Astrocyte of the cerebellum (primary cell): ENCODE results near the gene SLC12A8.

Source experiments
- DNase-seq: peaks from one replicate; pipeline ENCODE4 v3.0.0-alpha.2; 2011; ENCODE audit warnings: low read depth
- H3K4me3 ChIP-seq: 2 replicates; pipeline ENCODE4 v1.5.1; 2011; ENCODE audit warnings: mild to moderate bottlenecking, low read depth, low read length, moderate library complexity
- in situ Hi-C: cut with HindIII; loops from 2 replicates; pipeline ENCODE4 v1.10.0; 2017; ENCODE audit warnings: low sequenced_read_pairs
- TF ChIP-seq, protein P1 (sequence below): IDR thresholded peaks from 2 replicates; pipeline ENCODE4 v1.5.1; 2012; ENCODE audit warnings: low read length, low read depth, moderate library complexity, mild to moderate bottlenecking; ENCODE audit errors: missing control alignments

The SLC12A8 gene

GRCh38 chr3:125132815-125133214, 79.7 kb downstream of the SLC12A8 start:
- in situ Hi-C loops = no loop called here
- no peak for DNase-seq
- H3K4me3 ChIP-seq = no peak overlapping the region
- TF ChIP-seq, protein P1, sequence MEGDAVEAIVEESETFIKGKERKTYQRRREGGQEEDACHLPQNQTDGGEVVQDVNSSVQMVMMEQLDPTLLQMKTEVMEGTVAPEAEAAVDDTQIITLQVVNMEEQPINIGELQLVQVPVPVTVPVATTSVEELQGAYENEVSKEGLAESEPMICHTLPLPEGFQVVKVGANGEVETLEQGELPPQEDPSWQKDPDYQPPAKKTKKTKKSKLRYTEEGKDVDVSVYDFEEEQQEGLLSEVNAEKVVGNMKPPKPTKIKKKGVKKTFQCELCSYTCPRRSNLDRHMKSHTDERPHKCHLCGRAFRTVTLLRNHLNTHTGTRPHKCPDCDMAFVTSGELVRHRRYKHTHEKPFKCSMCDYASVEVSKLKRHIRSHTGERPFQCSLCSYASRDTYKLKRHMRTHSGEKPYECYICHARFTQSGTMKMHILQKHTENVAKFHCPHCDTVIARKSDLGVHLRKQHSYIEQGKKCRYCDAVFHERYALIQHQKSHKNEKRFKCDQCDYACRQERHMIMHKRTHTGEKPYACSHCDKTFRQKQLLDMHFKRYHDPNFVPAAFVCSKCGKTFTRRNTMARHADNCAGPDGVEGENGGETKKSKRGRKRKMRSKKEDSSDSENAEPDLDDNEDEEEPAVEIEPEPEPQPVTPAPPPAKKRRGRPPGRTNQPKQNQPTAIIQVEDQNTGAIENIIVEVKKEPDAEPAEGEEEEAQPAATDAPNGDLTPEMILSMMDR = no peak

DNA sequence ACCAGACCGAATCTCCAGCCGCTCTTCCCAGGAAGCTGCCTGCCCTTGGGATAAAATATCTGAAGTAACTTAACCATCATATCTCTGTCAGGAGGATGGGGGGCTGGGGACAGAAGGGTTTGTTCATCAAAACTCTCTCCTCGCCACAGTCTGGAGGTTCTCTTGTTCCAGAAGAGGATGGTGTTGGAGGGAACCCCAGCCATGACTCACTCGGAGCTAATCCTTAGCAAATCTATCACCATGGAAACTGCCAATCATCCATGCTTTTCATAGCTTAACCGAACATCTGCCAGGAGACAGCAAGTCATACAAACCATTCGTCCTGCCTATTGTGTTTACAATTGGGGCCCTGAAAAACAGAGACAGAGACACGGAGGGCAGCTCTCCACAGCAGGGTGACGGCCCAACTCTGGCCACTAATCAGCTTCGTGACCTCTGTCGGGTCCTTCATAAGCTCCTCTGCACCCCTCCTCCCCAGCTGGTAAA, 83.0 kb downstream of the SLC12A8 start:
- in situ Hi-C loops = no loop called here
- DNase-seq = peak; percentile 98
- TF ChIP-seq, protein P1 = no peak
- H3K4me3 ChIP-seq = no peak overlapping the region

DNA sequence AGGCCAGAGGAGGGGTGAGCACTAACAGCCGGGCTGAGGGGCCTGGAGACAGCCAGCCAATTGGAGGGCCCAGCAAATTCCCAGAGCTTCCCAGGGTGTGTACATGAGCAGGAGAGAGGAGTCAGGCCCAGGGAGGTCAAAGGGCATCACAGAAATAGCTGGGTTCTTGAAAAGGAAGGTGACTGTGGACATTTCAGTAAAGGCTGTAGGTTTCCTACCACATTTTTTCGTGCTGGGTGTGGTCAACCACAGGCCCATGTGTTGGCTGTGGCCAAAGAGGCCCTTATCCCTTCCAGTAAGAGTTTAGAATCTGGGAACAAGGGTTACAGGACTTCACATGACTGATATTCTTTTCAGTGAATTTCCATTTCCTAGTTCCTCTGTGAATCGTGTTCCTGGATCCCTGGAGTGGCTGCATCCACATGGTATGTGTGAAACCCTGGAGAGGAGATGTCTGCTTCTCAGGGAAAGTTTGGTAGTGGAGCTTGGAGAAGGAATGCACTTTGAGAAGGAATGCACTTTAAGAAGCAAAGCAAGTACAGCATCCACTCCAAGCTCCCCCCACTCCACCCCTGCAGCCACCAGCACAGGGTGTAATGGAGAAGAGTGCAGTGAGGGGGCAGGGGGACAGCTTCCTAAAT, 83.6 kb downstream of the SLC12A8 start:
- TF ChIP-seq, protein P1 = no peak
- in situ Hi-C loops = no loop called here
- H3K4me3 ChIP-seq = no peak overlapping the region
- peak; percentile 91 for DNase-seq

DNA sequence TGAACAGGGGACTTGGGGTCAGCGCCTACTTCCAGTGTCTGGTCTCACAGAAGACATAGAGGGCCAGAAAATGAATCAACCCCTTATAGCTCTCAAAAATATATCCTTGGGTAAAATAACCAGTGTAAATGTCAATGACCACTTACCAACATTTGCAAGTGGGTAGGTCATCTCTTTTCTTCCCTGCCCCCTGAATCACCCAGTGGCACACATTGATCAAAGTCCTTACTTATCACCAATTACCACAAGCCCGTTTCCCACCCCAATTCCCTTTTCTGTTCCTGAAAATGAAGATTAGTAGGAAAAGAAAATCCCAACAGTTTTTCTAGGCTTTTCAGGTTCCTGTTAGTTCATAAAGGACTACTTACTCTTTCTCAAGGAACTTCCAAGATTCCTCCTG, 86.2 kb downstream of the SLC12A8 start:
- in situ Hi-C loops = no loop called here
- DNase-seq = no peak

GRCh38 chr3:125125821-125126245, 86.7 kb downstream of the SLC12A8 start:
- TF ChIP-seq, protein P1 = no peak
- no peak overlapping the region for H3K4me3 ChIP-seq
- DNase-seq = peak; percentile 89
- in situ Hi-C loops = no loop called here

More for the DNA sequence above, 86.2 kb downstream of the SLC12A8 start:
- TF ChIP-seq, protein P1 = no peak
- H3K4me3 ChIP-seq = no peak overlapping the region

DNA sequence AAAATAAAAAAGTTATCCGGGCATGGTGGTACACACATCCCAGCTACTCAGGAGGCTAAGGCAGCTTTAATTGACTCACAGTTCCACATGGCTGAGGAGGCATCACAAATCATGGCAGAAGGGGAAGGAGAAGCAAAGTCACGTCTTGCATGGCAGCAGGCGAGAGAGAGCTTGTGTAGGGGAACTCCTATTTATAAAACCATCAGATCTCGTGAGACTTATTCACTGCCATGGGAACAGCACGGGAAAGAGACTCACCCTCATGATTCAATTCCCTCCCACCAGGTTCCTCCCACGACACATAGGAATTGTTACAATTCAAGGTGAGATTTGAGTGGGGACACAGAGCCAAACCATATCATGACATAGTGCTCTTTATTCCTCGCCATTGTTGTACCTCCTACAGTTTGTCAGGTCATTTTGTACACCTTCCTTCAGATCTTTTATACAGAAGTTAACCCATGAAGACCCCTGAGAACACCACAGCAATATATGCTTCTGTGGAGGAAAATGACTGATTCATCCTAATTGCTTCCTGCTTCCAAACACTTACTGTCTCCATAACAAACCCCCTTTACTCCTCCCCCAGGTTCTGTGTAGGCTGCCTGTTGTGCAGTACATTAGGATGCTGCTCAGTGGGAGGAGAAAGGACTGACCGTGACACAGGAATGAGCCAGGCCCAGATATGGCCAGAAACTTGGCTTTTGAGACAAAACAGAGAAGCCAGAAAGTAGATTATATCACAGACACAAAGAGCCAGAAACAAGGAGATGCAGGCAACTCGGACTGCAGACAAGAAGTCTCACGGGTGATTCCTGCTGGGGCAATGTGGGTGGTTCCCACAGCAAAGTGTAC, 88.9 kb downstream of the SLC12A8 start:
- DNase-seq = peak; percentile 72
- H3K4me3 ChIP-seq = no peak overlapping the region
- in situ Hi-C loops = no loop called here
- TF ChIP-seq, protein P1 = no peak
